ENCODE data around the gene FHL3. TPM values are rescaled to one million over a fixed set of nuclear protein-coding genes. Genes with fewer than 3 reads are reported as not detected.

The FHL3 gene
- total and polyA plus RNA-seq, 9 of the 15 experiments (the other 6 are each of a cell fraction or from before 2014, with no cell fraction given) = 6.1 to 144 (median 34.1) TPM

GRCh38 chr1:38003261-38004250 is 1.8 kb downstream of the FHL3 start:
- CTCF ChIA-PET (ENCODE audit: low intra/inter-chr PET ratio) = no interaction called here
- peak overlapping the region; percentile 92 for H3K4me2 ChIP-seq (ENCODE audit: insufficient read depth, low read length)
- H3K4me1 ChIP-seq (replicated peaks in 1 of 2; ENCODE audit: control insufficient read depth in 2 of 2, insufficient read depth in 2 of 2, low read length in 2 of 2) = peaks cover 57 to 65% of the 10 kb centered on the region in 2 experiments
- H3K9me1 ChIP-seq (ENCODE audit: control insufficient read depth, insufficient read depth, low read length) = peaks cover 2% of the 10 kb centered on the region
- 5% methylated on average over 8 of the region's 8 CpGs for WGBS (ENCODE audit: insufficient coverage, low coverage, missing lambda C conversion rate)
- H3K4me3 ChIP-seq = peak overlapping the region; percentile 65
- H3K27me3 ChIP-seq (ENCODE audit: control insufficient read depth in 2 of 2, insufficient read depth in 2 of 2, low read length in 2 of 2) = no peaks in the 10 kb centered on the region
- DNase-seq (ENCODE audit: extremely low read depth in 1 of 4, low spot score in 3 of 4) (peak in 1 of 4 experiments; percentile 57), FAIRE-seq (no peak), ATAC-seq (peak; percentile 0; the same call in 2 of the 3 replicates)
- in situ Hi-C loops (cut with MboI) (no loop called here), intact Hi-C loops (cut with micrococcal nuclease) (loop anchor here (1.0 kb wide), 1 partner anchor 9 kb away; the partner anchor contains the start of gene UTP11)
- H3K79me2 ChIP-seq (ENCODE audit: control insufficient read depth, insufficient read depth, low read length) = peaks cover 75% of the 10 kb centered on the region
- H3K9ac ChIP-seq (ENCODE audit: insufficient read depth in 1 of 2, low read depth in 2 of 2, low read length in 2 of 2) = peak overlapping the region; percentile 86 to 99
- H2AFZ ChIP-seq (ENCODE audit: low read depth, low read length) = no peak overlapping the region
- peaks cover 45% of the 10 kb centered on the region for H3K36me3 ChIP-seq (ENCODE audit: control insufficient read depth, insufficient read depth, low read length)
- POLR2A ChIA-PET = interaction anchor here (0.5 to 4.3 kb wide), 13 partner anchors 10 to 997 kb away, joined by 3 to 65 read pairs (median 3); partner anchors contain the start of genes SF3A3, UTP11 and YRDC
- no peaks in the 10 kb centered on the region for H3K9me3 ChIP-seq (replicated peaks; ENCODE audit: control insufficient read depth, insufficient read depth, low read depth, low read length)
- BruUV-seq (replicated peaks) = no TSS peak
- H3K27ac ChIP-seq (ENCODE audit: extremely low read depth, low read depth, low read length) = peak overlapping the region; percentile 80
- H4K20me1 ChIP-seq (replicated peaks; ENCODE audit: control insufficient read depth, insufficient read depth, low read length) = 0 out of 2 replicates have a peak, but pooled peaks cover 12% of the 10 kb centered on the region
- 0 out of 2 replicates have a peak, but pooled peaks have one; percentile 72 for TF ChIP-seq PTBP1 (IDR thresholded peaks at IDR 0.05; ENCODE audit: low read depth, low read length)
- no peak for TF ChIP-seq MIER1 (IDR thresholded peaks at IDR 0.05; ENCODE audit: low read depth)
- TF ChIP-seq, protein P1, sequence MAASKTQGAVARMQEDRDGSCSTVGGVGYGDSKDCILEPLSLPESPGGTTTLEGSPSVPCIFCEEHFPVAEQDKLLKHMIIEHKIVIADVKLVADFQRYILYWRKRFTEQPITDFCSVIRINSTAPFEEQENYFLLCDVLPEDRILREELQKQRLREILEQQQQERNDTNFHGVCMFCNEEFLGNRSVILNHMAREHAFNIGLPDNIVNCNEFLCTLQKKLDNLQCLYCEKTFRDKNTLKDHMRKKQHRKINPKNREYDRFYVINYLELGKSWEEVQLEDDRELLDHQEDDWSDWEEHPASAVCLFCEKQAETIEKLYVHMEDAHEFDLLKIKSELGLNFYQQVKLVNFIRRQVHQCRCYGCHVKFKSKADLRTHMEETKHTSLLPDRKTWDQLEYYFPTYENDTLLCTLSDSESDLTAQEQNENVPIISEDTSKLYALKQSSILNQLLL (CRISPR knock-in tag; IDR thresholded peaks at IDR 0.05; ENCODE audit: borderline replicate concordance) = no peak
- no peak for TF ChIP-seq FOXJ3 (CRISPR knock-in tag; IDR thresholded peaks at IDR 0.05)
- TF ChIP-seq EP400 (IDR thresholded peaks at IDR 0.05) = 0 out of 2 replicates have a peak, but pooled peaks have one; percentile 20
- no peak; a peak in 1 of 4 replicates for TF ChIP-seq TEAD1 (CRISPR knock-in tag; IDR thresholded peaks at IDR 0.05)
- TF ChIP-seq BCOR (IDR thresholded peaks at IDR 0.05) = peak; percentile 68
- TF ChIP-seq ELK3 (CRISPR knock-in tag; IDR thresholded peaks at IDR 0.05) = no peak
- peak; percentile 93 for TF ChIP-seq CHD1 (IDR thresholded peaks at IDR 0.05; ENCODE audit: low read length)
- TF ChIP-seq ZNF444 (CRISPR knock-in tag; IDR thresholded peaks at IDR 0.05) = no peak
- no peak for TF ChIP-seq CBX2 (IDR thresholded peaks at IDR 0.05; ENCODE audit: insufficient read depth, low read length, poor library complexity, severe bottlenecking)
- no peak for TF ChIP-seq CHD4 (IDR thresholded peaks at IDR 0.05; ENCODE audit: insufficient read depth, insufficient replicate concordance, low read depth, low read length, poor library complexity, severe bottlenecking)
- TF ChIP-seq MAX (CRISPR knock-in tag; IDR thresholded peaks at IDR 0.05) = no peak
- TF ChIP-seq RBBP5 (IDR thresholded peaks at IDR 0.05; ENCODE audit: borderline replicate concordance, insufficient read depth, low read length, poor library complexity, severe bottlenecking) = no peak
- TF ChIP-seq, protein P2, sequence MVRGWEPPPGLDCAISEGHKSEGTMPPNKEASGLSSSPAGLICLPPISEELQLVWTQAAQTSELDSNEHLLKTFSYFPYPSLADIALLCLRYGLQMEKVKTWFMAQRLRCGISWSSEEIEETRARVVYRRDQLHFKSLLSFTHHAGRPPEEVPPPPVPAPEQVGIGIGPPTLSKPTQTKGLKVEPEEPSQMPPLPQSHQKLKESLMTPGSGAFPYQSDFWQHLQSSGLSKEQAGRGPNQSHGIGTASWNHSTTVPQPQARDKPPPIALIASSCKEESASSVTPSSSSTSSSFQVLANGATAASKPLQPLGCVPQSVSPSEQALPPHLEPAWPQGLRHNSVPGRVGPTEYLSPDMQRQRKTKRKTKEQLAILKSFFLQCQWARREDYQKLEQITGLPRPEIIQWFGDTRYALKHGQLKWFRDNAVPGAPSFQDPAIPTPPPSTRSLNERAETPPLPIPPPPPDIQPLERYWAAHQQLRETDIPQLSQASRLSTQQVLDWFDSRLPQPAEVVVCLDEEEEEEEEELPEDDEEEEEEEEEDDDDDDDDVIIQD (CRISPR knock-in tag; IDR thresholded peaks at IDR 0.05) = no peak
